ENCODE measurements around the gene PGM5.

The PGM5 gene

DNA sequence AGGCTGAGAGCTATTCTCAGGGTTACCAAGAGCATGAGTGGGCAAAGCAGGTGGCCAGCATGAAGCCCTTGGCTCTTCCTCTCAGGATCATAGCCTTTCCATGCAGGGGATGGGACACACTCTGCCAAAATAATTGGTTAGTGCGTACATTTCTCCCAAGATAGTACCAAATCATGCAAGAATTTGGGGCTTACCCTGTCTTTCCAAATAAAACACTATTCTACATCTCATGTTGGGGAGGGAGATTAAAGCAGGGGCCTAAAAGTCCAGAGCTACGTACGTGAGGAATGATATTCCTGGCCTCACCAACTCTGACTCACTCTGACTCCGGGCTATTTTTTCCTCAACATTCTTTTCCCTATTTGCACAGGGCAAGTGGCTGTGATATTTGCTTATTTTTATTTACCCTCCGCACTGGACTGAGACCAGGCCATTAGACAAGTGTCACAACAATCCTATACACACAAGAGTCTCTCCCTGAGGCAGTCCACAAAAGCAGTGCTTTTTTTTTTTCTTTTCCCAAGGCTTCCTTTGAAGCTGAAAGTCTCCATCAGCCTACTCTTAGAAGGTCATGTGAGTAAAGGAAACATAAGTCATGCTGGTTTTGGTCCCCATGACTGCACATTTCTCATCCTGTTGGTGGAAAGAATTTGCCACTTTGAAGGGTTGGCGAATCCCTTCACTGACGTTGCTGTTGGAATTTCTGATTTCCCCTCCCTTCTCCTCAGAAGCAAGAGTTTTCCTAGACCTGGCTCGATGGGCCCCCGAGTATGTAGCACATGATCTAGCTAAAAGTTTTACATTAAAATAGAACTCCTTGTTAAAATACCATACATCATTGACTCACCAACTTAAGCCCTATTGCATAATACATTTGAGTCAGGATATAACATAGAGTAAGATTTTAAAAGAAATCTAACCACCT lies 144.3 kb downstream of the PGM5 start:
- peak; percentile 61 for DNase-seq

GRCh38 chr9:68502279-68502678 lies 145.9 kb downstream of the PGM5 start:
- no peak for DNase-seq

DNA sequence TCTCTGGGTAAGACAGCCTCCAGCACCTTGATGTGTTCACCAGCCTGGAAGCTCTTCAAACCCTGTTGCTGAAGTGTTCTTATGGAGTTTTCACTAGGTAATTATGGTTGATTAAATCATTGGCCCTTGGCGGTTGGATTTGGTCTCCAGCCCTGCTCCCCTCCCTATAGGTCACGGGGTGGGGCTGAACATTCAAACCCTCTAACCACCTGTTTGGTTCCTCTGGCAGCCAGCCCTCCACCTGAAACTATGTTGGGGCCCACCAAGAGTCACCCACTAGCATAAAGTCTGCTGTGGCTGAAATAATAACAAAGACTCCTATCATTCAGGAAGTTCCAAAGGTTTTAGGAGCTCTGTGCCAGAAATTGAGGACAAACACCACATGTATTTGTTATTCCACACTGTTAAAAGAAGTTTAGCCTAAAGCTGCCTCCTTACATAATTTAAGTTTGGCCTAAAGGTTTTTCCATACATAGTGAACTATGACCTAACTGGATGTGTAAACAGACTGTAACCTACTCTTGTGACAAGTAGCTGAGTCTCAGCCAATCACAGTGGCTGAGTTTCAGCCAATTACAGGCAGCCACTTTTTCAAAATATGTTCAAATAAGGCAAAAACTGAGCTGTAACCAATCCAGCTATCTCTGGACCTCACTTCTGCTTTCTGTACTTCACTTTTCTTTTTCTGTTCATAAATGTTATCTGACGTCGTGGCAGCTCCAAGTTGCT lies 149.4 kb downstream of the PGM5 start:
- no peak for DNase-seq

DNA sequence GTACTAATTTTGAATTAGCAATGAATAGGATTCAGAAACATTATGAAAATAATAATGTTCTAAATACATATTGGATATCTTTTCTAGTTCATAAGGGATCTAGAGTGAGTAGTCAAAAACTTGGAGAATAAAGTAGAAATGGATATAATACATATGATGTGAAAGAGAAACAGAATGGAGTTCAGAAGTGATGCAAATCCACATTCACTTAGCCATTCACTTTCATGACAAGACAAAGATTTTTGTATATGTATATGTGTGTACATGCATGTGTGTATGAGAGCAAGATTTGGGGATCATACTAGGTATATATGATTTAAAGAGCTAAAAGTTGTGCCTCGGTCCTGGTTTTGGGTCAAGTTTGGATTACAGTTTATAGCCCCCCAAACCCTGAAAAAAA lies 150.1 kb downstream of the PGM5 start:
- DNase-seq, result no peak

DNA sequence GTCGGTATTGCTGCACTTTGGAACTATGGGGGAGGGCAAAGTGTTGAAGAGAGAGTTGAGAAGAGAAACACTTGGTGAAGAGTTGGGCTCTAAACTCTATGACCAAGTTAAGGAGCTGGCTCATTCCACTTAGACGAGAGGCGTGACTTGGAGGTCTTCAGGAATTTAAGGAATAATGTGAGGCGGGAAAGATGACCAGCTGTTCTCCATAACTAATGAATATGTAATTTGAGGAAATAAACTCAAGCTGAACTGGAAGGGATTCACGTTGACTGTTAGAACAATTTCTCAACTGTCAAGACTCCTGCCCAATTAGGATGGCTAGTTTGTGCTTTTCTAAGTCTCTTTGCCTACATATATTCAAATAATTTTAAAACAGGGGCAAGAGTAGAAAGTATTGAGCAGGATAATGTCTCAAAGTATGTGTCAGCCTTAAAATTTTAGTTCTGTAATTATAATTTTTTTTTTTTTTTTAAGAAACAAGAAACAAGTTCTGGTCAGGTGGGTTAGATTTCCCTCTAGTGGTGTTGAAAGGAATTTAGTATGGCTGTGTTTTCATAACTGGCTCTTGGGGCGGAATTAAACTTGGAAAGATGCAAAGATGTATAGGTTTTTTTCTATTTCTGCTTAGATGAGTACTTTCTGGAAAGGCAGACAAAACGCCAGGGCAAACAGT lies 150.9 kb downstream of the PGM5 start:
- no peak for DNase-seq

- DNase-seq, result no peak
These were observed 151.4 kb downstream of the PGM5 start for GRCh38 chr9:68507806-68508145.

DNA sequence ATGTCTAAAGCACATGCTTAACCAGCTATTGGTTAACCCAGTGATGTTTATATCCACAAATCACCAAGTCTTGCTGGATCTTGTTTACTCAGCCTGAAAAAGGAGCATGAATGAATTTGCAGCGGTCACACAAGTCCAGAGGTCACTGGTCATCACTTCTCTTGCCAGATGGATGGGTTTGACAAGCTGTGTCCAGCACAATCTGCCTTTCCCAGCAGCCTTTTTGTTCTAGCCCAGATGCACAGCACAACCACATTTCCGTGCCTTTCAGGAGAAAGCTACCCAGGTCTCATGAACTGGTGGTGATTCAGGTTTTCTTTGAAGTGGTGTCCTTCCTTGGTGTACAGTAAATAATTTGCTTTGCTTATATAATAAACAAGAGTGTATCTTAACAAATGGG lies 152.1 kb downstream of the PGM5 start:
- DNase-seq, result no peak

DNA sequence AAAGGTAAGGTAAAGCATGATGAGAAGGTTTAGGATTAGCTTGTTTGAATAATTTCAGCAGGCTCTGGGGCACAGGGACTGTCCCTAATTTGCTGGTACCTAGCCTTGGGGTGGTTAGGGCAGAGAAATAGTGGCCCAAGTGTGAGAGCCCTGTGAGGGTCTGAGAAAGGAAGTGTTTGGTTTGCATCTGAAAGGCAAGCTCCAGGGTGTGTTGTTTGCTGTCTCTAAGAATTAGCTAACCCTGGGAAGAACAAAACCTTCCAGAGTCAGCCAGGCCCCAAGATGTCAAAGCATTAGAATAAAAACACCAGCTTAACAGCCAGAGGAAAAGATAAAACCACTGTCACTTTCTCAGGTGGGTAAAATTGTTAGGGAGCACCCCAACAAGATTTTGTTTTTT lies 153.3 kb downstream of the PGM5 start:
- DNase-seq, result no peak

- no peak for DNase-seq
These were observed 157.0 kb downstream of the PGM5 start for GRCh38 chr9:68513385-68513784.

- no peak for DNase-seq
These were observed 157.6 kb downstream of the PGM5 start for GRCh38 chr9:68513981-68514380.

- no peak for DNase-seq
These were observed 159.1 kb downstream of the PGM5 start for GRCh38 chr9:68515326-68516017.

DNA sequence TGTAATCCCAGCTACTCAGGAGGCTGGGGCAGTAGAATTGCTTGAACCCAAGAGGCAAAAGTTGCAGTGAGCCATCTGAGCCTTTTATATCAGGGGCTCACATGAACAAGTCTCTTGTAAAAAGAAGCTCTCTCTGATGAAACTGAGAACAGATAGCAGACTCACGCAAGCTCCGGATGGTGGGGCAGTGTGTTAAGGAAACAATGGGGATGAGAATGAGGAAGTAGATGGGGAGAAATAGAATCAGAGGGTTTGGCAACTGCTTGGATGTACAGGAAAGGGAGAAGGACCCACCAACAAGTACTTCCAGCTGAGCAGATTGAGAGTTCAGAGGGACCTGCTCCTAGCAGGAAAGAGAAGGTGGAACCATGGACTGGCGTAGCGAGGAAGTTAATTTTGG lies 165.7 kb downstream of the PGM5 start:
- no peak for DNase-seq

DNA sequence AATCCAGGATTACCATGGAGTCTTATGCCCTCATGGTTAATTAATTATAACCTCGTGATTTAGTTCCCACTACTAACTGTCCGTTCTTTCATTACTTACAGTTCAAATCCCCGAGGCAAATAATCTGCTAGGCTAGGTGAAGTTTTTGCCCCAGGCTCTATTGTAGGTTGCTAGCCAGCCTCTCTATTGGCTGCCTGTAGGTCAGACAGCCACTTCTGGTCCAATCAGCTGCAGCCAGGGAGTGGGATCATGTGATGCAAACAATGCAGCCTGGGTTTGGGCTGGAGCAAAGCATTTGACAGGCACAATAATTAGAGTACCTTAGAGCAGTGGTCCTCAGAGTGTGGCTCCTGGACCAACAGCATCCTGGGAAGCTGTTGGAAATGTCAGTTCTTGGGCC lies 166.5 kb downstream of the PGM5 start:
- DNase-seq, result no peak

- no peak for DNase-seq
These were observed 167.0 kb downstream of the PGM5 start for GRCh38 chr9:68523367-68523936.

GRCh38 chr9:68530618-68531017 lies 174.2 kb downstream of the PGM5 start:
- no peak for DNase-seq

DNA sequence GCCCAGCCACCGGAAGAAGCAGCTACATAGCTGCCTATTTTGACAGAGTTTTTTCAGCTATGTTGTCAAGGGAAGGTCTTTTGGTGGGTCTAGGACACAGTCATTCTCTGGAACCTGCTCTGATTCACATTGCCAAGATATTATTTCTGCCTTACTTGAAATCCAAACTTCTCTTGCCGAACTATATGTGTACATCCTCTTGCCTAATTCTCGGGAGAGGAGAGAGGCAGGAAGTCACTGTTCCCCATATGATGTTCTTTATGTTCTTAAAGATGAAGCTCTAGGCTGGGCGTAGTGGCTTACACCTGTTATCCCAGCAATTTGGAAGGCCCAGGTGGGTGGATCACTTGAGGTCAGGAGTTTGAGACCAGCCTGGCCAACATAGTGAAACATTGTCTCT lies 175.7 kb downstream of the PGM5 start:
- DNase-seq, result no peak

- DNase-seq, result no peak
These were observed 177.3 kb downstream of the PGM5 start for GRCh38 chr9:68533678-68534077.

DNA sequence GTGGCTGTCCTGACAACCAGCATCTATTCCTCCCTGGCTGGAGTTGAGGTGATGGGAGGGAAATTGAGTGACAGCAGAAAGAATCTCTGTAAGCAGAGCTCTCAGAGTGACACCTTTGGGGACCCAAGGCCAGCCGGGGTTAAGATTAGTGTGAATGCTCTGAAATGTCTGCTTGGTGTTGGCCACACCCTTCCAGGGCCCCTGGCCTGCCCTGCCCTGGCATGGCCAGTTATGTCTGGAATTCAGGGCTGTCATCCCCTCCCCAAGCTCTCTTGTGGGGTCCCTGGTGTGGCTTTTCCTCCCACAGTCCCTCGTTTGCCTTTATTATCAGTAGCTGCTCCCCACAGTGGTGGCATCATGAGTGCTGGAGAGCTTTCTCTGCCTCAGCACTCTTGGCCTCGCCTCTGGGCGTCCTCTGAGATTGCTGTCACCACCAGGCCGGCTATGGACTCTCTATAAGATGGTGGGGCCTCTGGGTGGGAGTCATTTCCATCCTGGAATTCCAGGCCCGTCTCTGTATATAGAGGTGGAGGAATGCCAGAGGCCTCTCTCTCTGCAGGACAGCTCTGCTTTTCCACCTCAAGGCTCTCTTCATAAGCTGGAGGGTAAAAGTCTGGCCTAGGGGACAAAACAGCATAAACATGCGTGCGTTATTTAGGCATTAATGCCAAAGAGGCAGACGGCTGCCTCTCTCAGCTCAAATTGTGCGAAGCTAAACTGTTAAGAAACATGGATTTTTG lies 180.6 kb downstream of the PGM5 start:
- DNase-seq, result no peak

DNA sequence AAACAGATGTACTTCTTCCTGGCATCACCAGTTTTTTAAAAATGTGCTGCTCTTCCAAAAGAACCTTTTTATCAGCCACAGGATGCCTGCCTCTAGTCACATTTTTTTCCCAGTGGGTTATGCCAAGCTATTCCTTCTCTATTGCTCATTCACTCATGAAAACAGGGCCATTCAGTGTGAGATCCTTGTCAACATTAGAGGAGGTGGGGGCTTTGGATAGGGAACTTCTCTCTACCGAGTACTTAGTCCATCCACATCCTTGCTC lies 181.1 kb downstream of the PGM5 start:
- DNase-seq, result no peak

DNA sequence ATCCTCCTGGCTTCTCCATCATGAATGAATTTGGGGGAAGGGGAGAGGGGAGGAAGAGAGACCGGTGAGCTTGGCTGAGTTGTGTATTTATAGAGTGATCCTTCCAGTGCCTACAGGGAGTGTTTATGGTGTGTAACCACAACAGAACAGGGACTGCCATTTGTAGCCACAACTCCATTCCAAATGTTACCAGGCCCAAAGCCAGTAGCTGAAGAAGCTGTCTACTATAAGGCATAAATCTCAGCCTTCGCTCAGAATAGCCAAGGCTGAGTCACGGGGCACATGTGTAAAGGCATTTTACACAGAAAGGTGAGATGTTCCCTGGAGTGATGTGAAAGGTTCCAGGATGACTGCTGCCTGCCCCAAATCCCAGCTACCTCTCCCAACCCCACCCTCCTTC lies 181.8 kb downstream of the PGM5 start:
- no peak for DNase-seq

DNA sequence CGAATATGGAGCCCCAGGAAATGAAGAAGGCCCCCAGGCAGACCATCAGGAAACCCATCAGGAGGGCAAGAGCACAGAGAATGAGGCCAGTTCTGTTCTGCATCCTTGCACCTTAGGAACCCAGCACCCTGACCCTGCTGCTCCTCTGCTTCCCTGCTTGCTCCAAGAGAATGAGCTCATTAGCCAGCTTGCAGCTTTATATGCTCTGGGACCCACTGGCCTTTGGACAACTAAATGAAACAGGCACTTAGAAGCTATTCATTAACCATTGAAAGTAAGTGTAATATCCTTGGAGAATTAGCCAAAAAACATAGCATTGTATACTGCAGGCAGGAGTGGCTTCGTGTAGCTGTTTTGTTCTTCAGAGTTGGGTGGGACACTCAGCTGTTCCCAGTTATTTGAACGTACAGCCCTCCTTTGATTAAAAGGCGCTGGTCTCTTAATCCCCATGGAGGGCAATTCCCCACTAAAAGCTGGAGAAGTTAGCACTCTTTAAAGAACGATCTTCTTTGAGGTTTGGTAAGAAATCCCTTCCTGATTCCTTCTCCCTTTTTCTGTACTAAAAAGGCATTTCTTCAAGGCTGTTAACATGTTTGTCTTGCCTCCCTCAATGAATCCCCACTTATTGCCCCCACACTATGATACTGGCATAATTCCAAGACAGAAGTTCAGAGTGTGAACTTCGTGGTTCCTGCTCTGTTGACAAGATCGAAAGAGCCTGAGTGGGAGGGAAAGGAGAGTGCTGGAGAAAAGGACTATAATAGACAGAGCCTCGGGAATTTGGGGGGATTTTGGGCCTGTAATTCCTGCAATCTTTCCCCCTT lies 184.5 kb downstream of the PGM5 start, which contains the start of gene TMEM252:
Gene TMEM252 (minus strand): TSS at position 172 of the 824 bp plus-strand sequence. CDS start 69 bp downstream, at position 103.
- no peak for DNase-seq
